ENCODE results near the gene R3HDM4. TPM values are rescaled to one million over a fixed set of nuclear protein-coding genes. Genes with fewer than 3 reads are reported as not detected.
A peak's percentile ranks its signal among the peaks of the same experiment; 100 is the strongest.

R3HDM4 gene
- polyA plus RNA-seq, 2 of the 4 experiments (the other 2 are of a cell fraction), result 22.7 to 24.8 TPM

DNA sequence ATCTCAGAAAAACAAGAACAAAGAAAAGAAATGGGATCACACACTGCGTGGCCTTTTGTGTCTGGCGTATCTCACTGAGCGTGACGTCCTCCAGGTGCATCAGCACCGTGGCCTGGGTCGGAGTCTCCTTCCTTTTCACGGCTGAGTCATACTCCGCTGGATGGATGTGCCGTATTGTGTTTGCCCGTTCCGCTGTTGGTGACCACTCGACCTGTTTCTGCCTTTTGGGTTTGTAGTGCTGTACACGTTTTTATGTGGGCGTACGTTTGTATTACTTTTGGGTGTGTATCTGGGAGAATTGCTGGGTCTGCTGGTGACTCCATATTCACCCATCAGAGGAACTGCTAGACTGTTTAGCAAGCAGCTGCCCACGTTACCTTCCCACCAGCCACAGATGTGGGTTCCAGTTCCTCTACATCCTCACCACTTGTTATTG lies 24.3 kb upstream of the R3HDM4 start (continued):
- TF ChIP-seq, protein P1, sequence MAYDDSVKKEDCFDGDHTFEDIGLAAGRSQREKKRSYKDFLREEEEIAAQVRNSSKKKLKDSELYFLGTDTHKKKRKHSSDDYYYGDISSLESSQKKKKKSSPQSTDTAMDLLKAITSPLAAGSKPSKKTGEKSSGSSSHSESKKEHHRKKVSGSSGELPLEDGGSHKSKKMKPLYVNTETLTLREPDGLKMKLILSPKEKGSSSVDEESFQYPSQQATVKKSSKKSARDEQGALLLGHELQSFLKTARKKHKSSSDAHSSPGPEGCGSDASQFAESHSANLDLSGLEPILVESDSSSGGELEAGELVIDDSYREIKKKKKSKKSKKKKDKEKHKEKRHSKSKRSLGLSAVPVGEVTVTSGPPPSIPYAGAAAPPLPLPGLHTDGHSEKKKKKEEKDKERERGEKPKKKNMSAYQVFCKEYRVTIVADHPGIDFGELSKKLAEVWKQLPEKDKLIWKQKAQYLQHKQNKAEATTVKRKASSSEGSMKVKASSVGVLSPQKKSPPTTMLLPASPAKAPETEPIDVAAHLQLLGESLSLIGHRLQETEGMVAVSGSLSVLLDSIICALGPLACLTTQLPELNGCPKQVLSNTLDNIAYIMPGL (CRISPR knock-in tag; IDR thresholded peaks at IDR 0.05; ENCODE audit: borderline replicate concordance), result no peak
- TF ChIP-seq HOXB5 (CRISPR knock-in tag; IDR thresholded peaks at IDR 0.05), result no peak

DNA sequence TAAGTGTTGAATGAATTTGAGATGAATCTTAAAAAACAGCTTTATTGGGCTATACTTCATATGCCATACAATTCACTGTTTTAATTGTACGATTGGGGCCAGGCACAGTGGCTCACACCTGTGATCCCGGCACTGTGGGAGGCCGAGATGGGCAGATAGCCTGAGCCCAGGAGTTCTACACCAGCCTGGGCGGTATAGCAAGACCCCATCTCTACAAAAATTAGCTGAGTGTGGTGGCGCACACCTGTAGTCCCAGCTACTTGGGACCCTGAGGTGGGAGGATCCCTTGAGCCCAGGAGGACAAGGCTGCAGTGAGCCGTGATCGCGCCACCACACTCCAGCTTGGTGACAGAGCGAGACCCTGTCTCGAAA lies 23.1 kb upstream of the R3HDM4 start:
- POLR2A ChIA-PET, result no interaction called here
- DNase-seq (ENCODE audit: low read depth in 1 of 2, low spot score in 1 of 2), result no peak
- Histone ChIP-seq H3K4me3 (no peak overlapping the region), H3K4me2 (no peak overlapping the region), H3K27ac (no peak overlapping the region), H3K4me1 (peaks cover 37% of the 10 kb centered on the region), H3K9me3 (no peaks in the 10 kb centered on the region)
- FAIRE-seq, result no peak
- ATAC-seq, result no peak
- WGBS (ENCODE audit: missing lambda C conversion rate), result 95% methylated on average over 10 of the region's 10 CpGs
- CTCF ChIA-PET, result interaction anchor here (0.6 to 1.8 kb wide), 4 partner anchors 9 to 288 kb away, joined by 3 to 4 read pairs (median 3); no protein-coding TSS in a partner anchor
- TF ChIP-seq TFCP2L1 (CRISPR knock-in tag; IDR thresholded peaks at IDR 0.05), result no peak
- TF ChIP-seq KDM1A (IDR thresholded peaks at IDR 0.05; ENCODE audit: low read depth), result no peak
- TF ChIP-seq, protein P2, sequence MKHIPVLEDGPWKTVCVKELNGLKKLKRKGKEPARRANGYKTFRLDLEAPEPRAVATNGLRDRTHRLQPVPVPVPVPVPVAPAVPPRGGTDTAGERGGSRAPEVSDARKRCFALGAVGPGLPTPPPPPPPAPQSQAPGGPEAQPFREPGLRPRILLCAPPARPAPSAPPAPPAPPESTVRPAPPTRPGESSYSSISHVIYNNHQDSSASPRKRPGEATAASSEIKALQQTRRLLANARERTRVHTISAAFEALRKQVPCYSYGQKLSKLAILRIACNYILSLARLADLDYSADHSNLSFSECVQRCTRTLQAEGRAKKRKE (CRISPR knock-in tag; IDR thresholded peaks at IDR 0.05; ENCODE audit: low read depth), result no peak
- no peak for TF ChIP-seq POLR2A (IDR thresholded peaks at IDR 0.05; ENCODE audit: low read length)
- TF ChIP-seq, protein P1 (CRISPR knock-in tag; IDR thresholded peaks at IDR 0.05; ENCODE audit: borderline replicate concordance), result no peak
- TF ChIP-seq HEYL (CRISPR knock-in tag; IDR thresholded peaks at IDR 0.05), result no peak
- no peak for TF ChIP-seq EP300 (IDR thresholded peaks at IDR 0.05)
- TF ChIP-seq JUNB (IDR thresholded peaks at IDR 0.05), result no peak
- TF ChIP-seq MYC (IDR thresholded peaks at IDR 0.05; ENCODE audit: borderline replicate concordance, low read length), result no peak
- TF ChIP-seq ZC3H11A (IDR thresholded peaks at IDR 0.05), result no peak
- no peak for TF ChIP-seq FOXS1 (CRISPR knock-in tag; IDR thresholded peaks at IDR 0.05)
- TF ChIP-seq EHF (CRISPR knock-in tag; IDR thresholded peaks at IDR 0.05), result no peak

DNA sequence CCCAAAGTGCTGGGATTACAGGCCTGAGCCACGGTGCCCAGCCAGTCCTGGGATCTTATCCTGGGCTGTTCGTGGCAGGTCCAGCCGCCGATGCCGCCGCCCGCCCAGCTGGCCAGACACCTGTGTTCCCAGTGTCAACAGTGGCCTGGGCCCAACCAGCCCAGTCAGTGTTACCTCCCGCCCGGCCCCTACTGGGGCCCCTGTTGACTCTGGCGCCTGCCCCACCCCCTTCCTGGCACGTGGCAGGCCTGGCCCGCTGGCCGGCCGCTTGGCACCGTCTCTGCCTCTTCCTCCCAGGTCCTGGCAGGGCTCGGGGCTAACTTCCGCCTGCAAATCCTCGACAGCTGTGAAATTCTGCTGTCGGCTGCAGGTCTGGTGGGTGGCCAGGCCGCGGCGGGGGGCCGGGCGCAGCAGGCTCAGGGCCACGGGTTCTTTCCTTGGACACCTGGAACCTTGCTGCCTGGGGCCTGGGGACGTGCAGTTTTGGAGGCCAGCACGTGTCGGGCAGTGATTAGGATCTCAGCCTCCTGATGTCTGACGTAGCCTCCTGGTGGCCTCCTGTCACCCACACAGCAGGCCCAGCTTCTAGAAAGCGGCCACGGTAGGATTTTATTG lies 22.0 kb upstream of the R3HDM4 start:
- DNase-seq (ENCODE audit: low read depth in 1 of 2, low spot score in 1 of 2), result peak in 1 of 2 experiments; percentile 38

More for the DNA sequence above, 22.0 kb upstream of the R3HDM4 start:
- peak overlapping the region; percentile 17; the same call in 2 of the 3 replicates for H3K4me2 ChIP-seq
- FAIRE-seq (no peak), ATAC-seq (peak; percentile 23 to 55; a peak in 3 of 6 replicates)
- H3K4me3 ChIP-seq, result no peak overlapping the region
- TF ChIP-seq, protein P3, sequence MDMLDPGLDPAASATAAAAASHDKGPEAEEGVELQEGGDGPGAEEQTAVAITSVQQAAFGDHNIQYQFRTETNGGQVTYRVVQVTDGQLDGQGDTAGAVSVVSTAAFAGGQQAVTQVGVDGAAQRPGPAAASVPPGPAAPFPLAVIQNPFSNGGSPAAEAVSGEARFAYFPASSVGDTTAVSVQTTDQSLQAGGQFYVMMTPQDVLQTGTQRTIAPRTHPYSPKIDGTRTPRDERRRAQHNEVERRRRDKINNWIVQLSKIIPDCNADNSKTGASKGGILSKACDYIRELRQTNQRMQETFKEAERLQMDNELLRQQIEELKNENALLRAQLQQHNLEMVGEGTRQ (IDR thresholded peaks at IDR 0.05), result no peak
- TF ChIP-seq EHF (CRISPR knock-in tag; IDR thresholded peaks at IDR 0.05) (no peak), ESRRA (IDR thresholded peaks at IDR 0.05; ENCODE audit: borderline replicate concordance, low read length) (no peak), CEBPB (IDR thresholded peaks at IDR 0.05) (no peak), PHF8 (IDR thresholded peaks at IDR 0.05; ENCODE audit: borderline replicate concordance, low read depth) (no peak), GATA3 (IDR thresholded peaks at IDR 0.05; ENCODE audit: borderline replicate concordance) (no peak)
- TF ChIP-seq, protein P4, sequence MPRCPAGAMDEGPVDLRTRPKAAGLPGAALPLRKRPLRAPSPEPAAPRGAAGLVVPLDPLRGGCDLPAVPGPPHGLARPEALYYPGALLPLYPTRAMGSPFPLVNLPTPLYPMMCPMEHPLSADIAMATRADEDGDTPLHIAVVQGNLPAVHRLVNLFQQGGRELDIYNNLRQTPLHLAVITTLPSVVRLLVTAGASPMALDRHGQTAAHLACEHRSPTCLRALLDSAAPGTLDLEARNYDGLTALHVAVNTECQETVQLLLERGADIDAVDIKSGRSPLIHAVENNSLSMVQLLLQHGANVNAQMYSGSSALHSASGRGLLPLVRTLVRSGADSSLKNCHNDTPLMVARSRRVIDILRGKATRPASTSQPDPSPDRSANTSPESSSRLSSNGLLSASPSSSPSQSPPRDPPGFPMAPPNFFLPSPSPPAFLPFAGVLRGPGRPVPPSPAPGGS (IDR thresholded peaks at IDR 0.05), result no peak
- TF ChIP-seq, protein P5, sequence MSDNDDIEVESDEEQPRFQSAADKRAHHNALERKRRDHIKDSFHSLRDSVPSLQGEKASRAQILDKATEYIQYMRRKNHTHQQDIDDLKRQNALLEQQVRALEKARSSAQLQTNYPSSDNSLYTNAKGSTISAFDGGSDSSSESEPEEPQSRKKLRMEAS (IDR thresholded peaks at IDR 0.05), result peak; percentile 62
- ChIA-PET CTCF (interaction anchor here (0.7 to 1.3 kb wide), 3 partner anchors 12 to 166 kb away, joined by 3 to 5 read pairs (median 3); no protein-coding TSS in a partner anchor), POLR2A (no interaction called here)
- peak overlapping the region in 1 of 2 experiments; percentile 88; a peak in 3 of 6 replicates for H3K27ac ChIP-seq
- H3K4me1 ChIP-seq, result peaks cover 30% of the 10 kb centered on the region
- WGBS (ENCODE audit: missing lambda C conversion rate), result 70% methylated on average over 14 of the region's 31 CpGs
- H3K9me3 ChIP-seq, result no peaks in the 10 kb centered on the region

Measured in A549 (cell line).